GM04503 (cell line): ENCODE results near the gene KIAA0930.

Source experiments
- DNase-seq: peaks from one replicate; pipeline ENCODE4 v3.0.0-alpha.2; 2012; ENCODE audit warnings: low read depth

Gene KIAA0930

GRCh38 chr22:45237065-45237990 is 3.4 kb downstream of the KIAA0930 start:
- DNase-seq = no peak

GRCh38 chr22:45235851-45236342 is 4.8 kb downstream of the KIAA0930 start:
- no peak for DNase-seq

- no peak for DNase-seq
Observed at GRCh38 chr22:45235101-45235777, 5.5 kb downstream of the KIAA0930 start.

GRCh38 chr22:45233827-45234226 is 6.9 kb downstream of the KIAA0930 start:
- no peak for DNase-seq

GRCh38 chr22:45233386-45233785 is 7.3 kb downstream of the KIAA0930 start:
- DNase-seq = no peak

- no peak for DNase-seq
Observed at GRCh38 chr22:45231293-45231692, 9.4 kb downstream of the KIAA0930 start.

- DNase-seq = no peak
Observed at GRCh38 chr22:45230026-45230721, 10.5 kb downstream of the KIAA0930 start.

- DNase-seq = no peak
Observed at GRCh38 chr22:45229181-45229580, 11.5 kb downstream of the KIAA0930 start.

- no peak for DNase-seq
Observed at GRCh38 chr22:45228401-45228754, 12.3 kb downstream of the KIAA0930 start.

GRCh38 chr22:45227645-45228400 is 12.9 kb downstream of the KIAA0930 start:
- DNase-seq = no peak

- no peak for DNase-seq
Observed at GRCh38 chr22:45226503-45227186, 14.0 kb downstream of the KIAA0930 start.

GRCh38 chr22:45225732-45226502 is 14.8 kb downstream of the KIAA0930 start:
- no peak for DNase-seq

GRCh38 chr22:45224988-45225731 is 15.5 kb downstream of the KIAA0930 start:
- DNase-seq = no peak

- no peak for DNase-seq
Observed at GRCh38 chr22:45224331-45224730, 16.4 kb downstream of the KIAA0930 start.

GRCh38 chr22:45223304-45224117 is 17.2 kb downstream of the KIAA0930 start:
- DNase-seq = no peak

- no peak for DNase-seq
Observed at GRCh38 chr22:45221201-45221600, 19.5 kb downstream of the KIAA0930 start.

- DNase-seq = no peak
Observed at GRCh38 chr22:45218976-45219375, 21.7 kb downstream of the KIAA0930 start.

- no peak for DNase-seq
Observed at GRCh38 chr22:45217806-45218205, 22.9 kb downstream of the KIAA0930 start.

GRCh38 chr22:45217345-45217744 is 23.3 kb downstream of the KIAA0930 start:
- DNase-seq = no peak
